ENCODE measurements around the gene SLC2A11.
A peak's percentile ranks its signal among the peaks of the same experiment; 100 is the strongest.
"Not testable (repeated sequence)": the region's sequence is repeated elsewhere in the genome, so short reads cannot be mapped to it uniquely, and the experiment has no call there.

The SLC2A11 gene

GRCh38 chr22:23847991-23848864 lies 9.4 kb upstream of the SLC2A11 start:
- DNase-seq, result no peak

GRCh38 chr22:23849009-23850006 lies 8.4 kb upstream of the SLC2A11 start:
- DNase-seq, result peak; percentile 74

GRCh38 chr22:23850136-23850611 lies 7.5 kb upstream of the SLC2A11 start:
- no peak for DNase-seq

- DNase-seq, result no peak
These were observed 712 bp upstream of the SLC2A11 start for GRCh38 chr22:23856721-23857605.

- no peak for DNase-seq
These were observed 775 bp downstream of the SLC2A11 start for GRCh38 chr22:23858484-23858815.

- no peak for DNase-seq
These were observed 1.5 kb downstream of the SLC2A11 start for GRCh38 chr22:23859201-23859600.

- not testable (repeated sequence) for DNase-seq
These were observed 2.5 kb downstream of the SLC2A11 start for GRCh38 chr22:23860187-23860586.

GRCh38 chr22:23862103-23862502 lies 4.4 kb downstream of the SLC2A11 start:
- peak; percentile 13 for DNase-seq

- DNase-seq, result not testable (repeated sequence)
These were observed 7.0 kb downstream of the SLC2A11 start for GRCh38 chr22:23864499-23865154.

GRCh38 chr22:23868580-23868979 lies 10.9 kb downstream of the SLC2A11 start:
- DNase-seq, result no peak

GRCh38 chr22:23874871-23875270 lies 17.2 kb downstream of the SLC2A11 start:
- no peak for DNase-seq

GRCh38 chr22:23875801-23876200 lies 18.1 kb downstream of the SLC2A11 start:
- no peak for DNase-seq

- DNase-seq, result no peak
These were observed 19.9 kb downstream of the SLC2A11 start for GRCh38 chr22:23877566-23877965.

- no peak for DNase-seq
These were observed 20.5 kb downstream of the SLC2A11 start for GRCh38 chr22:23878219-23878618.

- DNase-seq, result no peak
These were observed 24.7 kb downstream of the SLC2A11 start for GRCh38 chr22:23882370-23882769.

- DNase-seq, result no peak
These were observed 26.0 kb downstream of the SLC2A11 start for GRCh38 chr22:23883658-23884057.

GRCh38 chr22:23884140-23884539 lies 26.5 kb downstream of the SLC2A11 start:
- no peak for DNase-seq

GRCh38 chr22:23888615-23889401 lies 31.1 kb downstream of the SLC2A11 start:
- DNase-seq, result no peak

- DNase-seq, result no peak
These were observed 31.9 kb downstream of the SLC2A11 start for GRCh38 chr22:23889620-23890019.

GRCh38 chr22:23891726-23892125 lies 34.1 kb downstream of the SLC2A11 start:
- DNase-seq, result no peak

GRCh38 chr22:23892130-23892529 lies 34.5 kb downstream of the SLC2A11 start:
- no peak for DNase-seq
